Endothelial cell of umbilical vein (primary cell): ENCODE data around the gene FOSL2. TPM values are rescaled to one million over a fixed set of nuclear protein-coding genes. Genes with fewer than 3 reads are reported as not detected.

ENCODE experiments used
- BruUV-seq: library from RNA; stranded (reverse); fragments of 400-500 nt; replicated peaks from 2 replicates; lab custom pipeline; 2021; lab: Mats Ljungman, UMichigan
- CTCF ChIA-PET: fragments of 300-600, 350-600 bp; sonication (Branson Sonifier 250); formaldehyde crosslinking; loops from one replicate; lab custom pipeline; 2021; ENCODE audit warnings: antibody characterized with exemption, inconsistent platforms; lab: Charles Lee
- POLR2A ChIA-PET: fragments of 300-600, 350-600 bp; sonication (Branson Sonifier 250); formaldehyde crosslinking; loops from one replicate; lab custom pipeline; 2021; ENCODE audit warnings: antibody characterized with exemption, inconsistent platforms; lab: Charles Lee
- DNase-seq: peaks from one replicate; pipeline ENCODE4 v3.0.0-alpha.2; 2011; ENCODE audit warnings: low read depth, low spot score
- FAIRE-seq: peaks from 2 replicates; lab custom pipeline; 2011; peaks lifted over from hg19 to GRCh38; lab: Jason Lieb, UNC
- H2AFZ ChIP-seq: 2 replicates; pipeline ENCODE4 v1.6.0; 2012; ENCODE audit warnings: low read depth, low read length, control low read depth, inconsistent platforms
- H3K27ac ChIP-seq: 2 replicates; pipeline ENCODE4 v1.5.1; 2011; ENCODE audit warnings: low read depth, mild to moderate bottlenecking, control low read depth, low read length, moderate library complexity; ENCODE audit not compliant: insufficient read depth
- H3K27me3 ChIP-seq, 2 experiments: 2 replicates each; pipeline versions ENCODE4 v1.6.0 to v1.6.1; 2011; ENCODE audit warnings: low read length in 2 of 2, mixed read lengths in 1 of 2; ENCODE audit not compliant: control insufficient read depth in 2 of 2, insufficient read depth in 2 of 2
- H3K36me3 ChIP-seq, 2 experiments: 2 replicates in 1 of 2; 3 replicates in 1 of 2; pipeline ENCODE4 v1.5.1; 2011; ENCODE audit warnings: low read length in 2 of 2, mild to moderate bottlenecking in 1 of 2, moderate library complexity in 1 of 2; ENCODE audit not compliant: control insufficient read depth in 2 of 2, insufficient read depth in 2 of 2; ENCODE audit errors: extremely low read depth in 1 of 2
- H3K4me1 ChIP-seq: 3 replicates; pipeline ENCODE4 v1.5.1; 2011; ENCODE audit warnings: mild to moderate bottlenecking, low read length; ENCODE audit not compliant: control insufficient read depth, insufficient read depth; ENCODE audit errors: extremely low read depth
- H3K4me2 ChIP-seq: 2 replicates; pipeline ENCODE4 v1.6.1; 2011; ENCODE audit warnings: low read length, control low read depth, mixed read lengths; ENCODE audit not compliant: insufficient read depth
- H3K4me3 ChIP-seq, 3 experiments: fragments of 200-600 bp in 1 of 3; sonication (generic), shearing (Covaris generic) in 1 of 3; replicated peaks in 1 of 3; 2 replicates each; pipeline ENCODE4 v1.5.1; 2011 to 2016; ENCODE audit warnings: control low read depth in 3 of 3, low read length in 3 of 3, mild to moderate bottlenecking in 2 of 3, inconsistent platforms in 1 of 3, low read depth in 1 of 3, moderate library complexity in 1 of 3; ENCODE audit not compliant: insufficient read depth in 1 of 3
- H3K79me2 ChIP-seq: 2 replicates; pipeline ENCODE4 v1.6.0; 2012; ENCODE audit warnings: low read length, inconsistent platforms; ENCODE audit not compliant: control insufficient read depth, insufficient read depth
- H3K9ac ChIP-seq: replicated peaks from 2 replicates; pipeline ENCODE3; 2011; ENCODE audit warnings: low read length, control low read depth; ENCODE audit not compliant: insufficient read depth; ENCODE audit errors: extremely low read depth
- H3K9me1 ChIP-seq: replicated peaks from 3 replicates; pipeline ENCODE4 v1.6.0; 2011; ENCODE audit warnings: mild to moderate bottlenecking, low read length; ENCODE audit not compliant: control insufficient read depth, insufficient read depth; ENCODE audit errors: extremely low read depth
- H3K9me3 ChIP-seq: replicated peaks from 2 replicates; pipeline ENCODE4 v1.5.1; 2012; ENCODE audit warnings: low read length, inconsistent platforms; ENCODE audit not compliant: control insufficient read depth, insufficient read depth
- H4K20me1 ChIP-seq: replicated peaks from 2 replicates; pipeline ENCODE3; 2011; ENCODE audit warnings: mild to moderate bottlenecking, low read length; ENCODE audit not compliant: control insufficient read depth, insufficient read depth; ENCODE audit errors: extremely low read depth
- FOS ChIP-seq: IDR thresholded peaks from 2 replicates; pipeline ENCODE4 v1.6.1; 2011; ENCODE audit warnings: mild to moderate bottlenecking, low read length, moderate library complexity, borderline replicate concordance; ENCODE audit not compliant: insufficient read depth
- GATA2 ChIP-seq: IDR thresholded peaks from 2 replicates; pipeline ENCODE4 v1.7.0; 2011; ENCODE audit warnings: low read depth, mild to moderate bottlenecking, moderate library complexity, mixed read lengths, low read length; ENCODE audit not compliant: insufficient read length, insufficient read depth
- MYC ChIP-seq: IDR thresholded peaks from one replicate; pipeline ENCODE4 v1.6.1; 2011; ENCODE audit warnings: mild to moderate bottlenecking, low read depth, low read length
- POLR2A ChIP-seq: IDR thresholded peaks from 2 replicates; pipeline ENCODE4 v1.6.1; 2012; ENCODE audit warnings: low read depth, mild to moderate bottlenecking, control low read depth, low read length
- POLR2AphosphoS5 ChIP-seq: IDR thresholded peaks from 2 replicates; pipeline ENCODE4 v1.6.1; 2012; ENCODE audit warnings: low read depth, mild to moderate bottlenecking, control low read depth, low read length, moderate library complexity; ENCODE audit not compliant: insufficient read depth
- dilution Hi-C: fragments of 300-500 bp; cut with MboI; formaldehyde crosslinking; loops from one replicate; pipeline ENCODE4 v1.15.0; 2019; ENCODE audit warnings: low sequenced_read_pairs; ENCODE audit not compliant: extremely low pct_ligation_motif_present
- intact Hi-C: fragments of 100-400 bp; cut with micrococcal nuclease; formaldehyde crosslinking; loops from one replicate; pipeline ENCODE4 v1.10.0; 2022
- polyA plus RNA-seq, 4 experiments: library from polyadenylated mRNA; depleted of rRNA in 3 of 4; stranded (reverse) in 3 of 4; unstranded in 1 of 4; fragments of >200 nt; gene quantifications; 2 replicates each; pipeline versions ENCODE4 v1.2.1 to v1.2.3, GENCODE V29; 2011 to 2012; ENCODE audit warnings: missing spikeins in 1 of 4
- total RNA-seq: library from RNA; stranded (reverse); gene quantifications from 2 replicates; pipeline ENCODE4 v1.2.3, GENCODE V29; 2021

The FOSL2 gene
- total and polyA plus RNA-seq, 2 donors (not counting 3 experiments of a cell fraction or from before 2014, with no cell fraction given), result 43.9 to 85.3 TPM

- DNase-seq, result peak; percentile 96
- H3K9me1 ChIP-seq, result no peaks in the 10 kb centered on the region
- no TSS peak for BruUV-seq
- H3K27ac ChIP-seq, result peak overlapping the region; percentile 80
- H3K4me2 ChIP-seq, result no peak overlapping the region
- intact Hi-C loops (loop anchor here (1.0 kb wide), 2 partner anchors 35 to 79 kb away; no protein-coding TSS in a partner anchor), dilution Hi-C loops (no loop called here)
- H3K4me3 ChIP-seq, result no peak overlapping the region
- H2AFZ ChIP-seq, result peak overlapping the region; percentile 57
- FAIRE-seq, result peak; percentile 96
- H3K9me3 ChIP-seq, result no peaks in the 10 kb centered on the region
- peaks cover 32% of the 10 kb centered on the region for H3K4me1 ChIP-seq
- TF ChIP-seq POLR2A, result peak; percentile 66
- no peak for TF ChIP-seq FOS
- TF ChIP-seq GATA2, result peak; percentile 90
- no peak for TF ChIP-seq MYC
- TF ChIP-seq POLR2AphosphoS5, result peak; percentile 83
- no peaks in the 10 kb centered on the region for H4K20me1 ChIP-seq
- H3K27me3 ChIP-seq, result no peaks in the 10 kb centered on the region
- CTCF ChIA-PET, result interaction anchor here (0.7 to 2.6 kb wide), 6 partner anchors 9 to 632 kb away, joined by 3 to 10 read pairs (median 5); no protein-coding TSS in a partner anchor
- POLR2A ChIA-PET, result interaction anchor here (1.0 to 1.1 kb wide), 3 partner anchors 8 to 37 kb away, joined by 3 to 4 read pairs (median 3); partner anchors contain the start of gene FOSL2
- no peaks in the 10 kb centered on the region for H3K36me3 ChIP-seq
- no peaks in the 10 kb centered on the region for H3K79me2 ChIP-seq
- H3K9ac ChIP-seq, result peak overlapping the region; percentile 44
These were observed 37.0 kb upstream of the FOSL2 start for GRCh38 chr2:28355521-28356094.
